ENCODE results near the gene USF2.
A peak's percentile ranks its signal among the peaks of the same experiment; 100 is the strongest.

Gene USF2

DNA sequence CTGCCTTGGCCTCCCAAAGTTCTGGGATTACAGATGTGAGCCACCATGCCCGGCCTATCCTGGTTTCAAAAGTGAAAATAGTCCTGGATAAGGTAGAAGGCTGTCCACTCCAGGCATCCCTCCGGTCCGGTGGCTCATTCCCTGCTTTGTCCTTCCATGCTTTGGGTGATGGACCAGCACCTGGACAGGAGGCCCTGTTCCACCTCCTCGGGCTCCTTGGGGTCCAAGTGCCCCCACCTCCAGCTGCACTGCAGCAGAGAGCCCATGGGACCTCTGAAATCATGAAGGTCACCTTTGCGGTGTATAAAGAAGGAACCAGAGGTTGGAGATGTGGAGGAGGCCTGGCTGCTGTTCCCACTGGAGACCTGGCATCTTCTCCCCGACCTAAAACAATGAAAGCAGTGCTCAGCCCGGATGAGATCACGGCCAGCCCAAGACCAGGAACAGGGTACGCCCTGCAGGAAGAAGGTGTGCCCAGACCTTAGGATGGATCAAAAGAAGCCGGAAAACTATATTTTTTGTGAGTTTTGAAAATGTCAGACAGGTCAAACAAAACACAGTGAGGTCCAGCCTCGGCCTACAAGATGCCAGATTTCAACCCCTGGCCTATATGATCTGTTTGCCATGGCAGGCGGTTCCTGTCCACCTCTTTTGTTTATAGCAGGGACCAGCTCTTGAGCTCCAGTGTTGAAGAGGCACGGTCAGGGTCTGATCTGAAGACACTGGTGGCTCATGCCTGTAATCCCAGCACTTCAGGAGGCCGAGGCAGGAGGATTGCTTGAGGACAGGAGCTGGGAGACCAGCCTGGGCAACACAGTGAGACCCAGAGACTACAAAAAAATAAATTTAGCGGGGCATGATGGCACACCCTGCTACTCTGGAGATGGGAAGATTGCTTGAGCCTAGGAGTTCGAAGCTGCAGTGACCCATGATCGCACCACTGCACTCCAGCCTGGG is 14.1 kb upstream of the USF2 start:
- no peak overlapping the region for H3K27ac ChIP-seq
- TF ChIP-seq, protein P1, sequence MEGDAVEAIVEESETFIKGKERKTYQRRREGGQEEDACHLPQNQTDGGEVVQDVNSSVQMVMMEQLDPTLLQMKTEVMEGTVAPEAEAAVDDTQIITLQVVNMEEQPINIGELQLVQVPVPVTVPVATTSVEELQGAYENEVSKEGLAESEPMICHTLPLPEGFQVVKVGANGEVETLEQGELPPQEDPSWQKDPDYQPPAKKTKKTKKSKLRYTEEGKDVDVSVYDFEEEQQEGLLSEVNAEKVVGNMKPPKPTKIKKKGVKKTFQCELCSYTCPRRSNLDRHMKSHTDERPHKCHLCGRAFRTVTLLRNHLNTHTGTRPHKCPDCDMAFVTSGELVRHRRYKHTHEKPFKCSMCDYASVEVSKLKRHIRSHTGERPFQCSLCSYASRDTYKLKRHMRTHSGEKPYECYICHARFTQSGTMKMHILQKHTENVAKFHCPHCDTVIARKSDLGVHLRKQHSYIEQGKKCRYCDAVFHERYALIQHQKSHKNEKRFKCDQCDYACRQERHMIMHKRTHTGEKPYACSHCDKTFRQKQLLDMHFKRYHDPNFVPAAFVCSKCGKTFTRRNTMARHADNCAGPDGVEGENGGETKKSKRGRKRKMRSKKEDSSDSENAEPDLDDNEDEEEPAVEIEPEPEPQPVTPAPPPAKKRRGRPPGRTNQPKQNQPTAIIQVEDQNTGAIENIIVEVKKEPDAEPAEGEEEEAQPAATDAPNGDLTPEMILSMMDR (IDR thresholded peaks at IDR 0.05; ENCODE audit: low read depth, low read length) = no peak

DNA sequence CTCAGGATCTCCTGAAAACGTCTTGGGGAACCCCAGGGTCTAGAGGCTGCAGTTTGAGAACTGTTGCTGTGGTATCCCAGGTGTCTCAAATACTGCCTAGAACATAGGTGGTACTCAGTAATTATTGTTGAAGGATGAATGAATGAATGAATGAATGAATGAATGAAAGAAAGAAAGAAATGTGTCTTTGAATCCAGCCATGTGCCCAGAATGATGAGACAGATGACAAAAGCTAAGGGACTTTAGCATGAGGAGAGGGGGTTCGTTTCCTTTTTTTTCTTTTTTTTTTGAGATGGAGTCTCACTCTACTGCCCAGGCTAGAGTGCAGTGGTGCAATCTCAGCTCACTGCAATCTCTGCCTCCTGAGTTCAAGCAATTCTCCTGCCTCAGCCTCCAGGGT is 12.2 kb upstream of the USF2 start:
- no peaks in the 10 kb centered on the region for H3K9me3 ChIP-seq (ENCODE audit: severe bottlenecking)
- no peak overlapping the region for H3K27ac ChIP-seq
- H3K27me3 ChIP-seq (ENCODE audit: insufficient read depth, low read depth, severe bottlenecking) = no peaks in the 10 kb centered on the region
- no peak for DNase-seq
- peaks cover 76% of the 10 kb centered on the region for H3K36me3 ChIP-seq
- TF ChIP-seq, protein P1 (IDR thresholded peaks at IDR 0.05; ENCODE audit: low read depth, low read length) = no peak
- no peak overlapping the region for H3K4me3 ChIP-seq (ENCODE audit: low read depth, low read length)

More for the DNA sequence above, 14.1 kb upstream of the USF2 start:
- H3K36me3 ChIP-seq = peaks cover 80% of the 10 kb centered on the region
- no peak overlapping the region for H3K4me3 ChIP-seq (ENCODE audit: low read depth, low read length)
- no peak for DNase-seq
- H3K9me3 ChIP-seq (ENCODE audit: severe bottlenecking) = no peaks in the 10 kb centered on the region
- H3K27me3 ChIP-seq (ENCODE audit: insufficient read depth, low read depth, severe bottlenecking) = no peaks in the 10 kb centered on the region

DNA sequence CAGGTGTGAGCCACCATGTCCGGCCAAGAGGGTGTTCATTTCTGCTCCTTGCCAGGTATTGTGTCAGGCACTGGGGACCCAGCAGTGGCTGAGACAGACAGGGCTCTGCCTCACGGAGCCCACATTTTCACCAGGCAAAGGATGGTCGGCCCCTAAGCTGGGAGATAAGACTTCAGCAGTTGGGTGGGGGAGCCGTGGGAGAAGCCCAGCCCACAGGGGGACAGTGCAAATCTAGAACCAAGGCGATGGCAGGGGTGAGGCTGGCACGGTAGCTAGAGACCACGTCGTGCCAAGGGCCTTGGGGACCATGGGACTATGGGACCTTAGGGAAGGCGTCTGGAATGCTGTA is 11.7 kb upstream of the USF2 start:
- no peak overlapping the region for H3K27ac ChIP-seq

DNA sequence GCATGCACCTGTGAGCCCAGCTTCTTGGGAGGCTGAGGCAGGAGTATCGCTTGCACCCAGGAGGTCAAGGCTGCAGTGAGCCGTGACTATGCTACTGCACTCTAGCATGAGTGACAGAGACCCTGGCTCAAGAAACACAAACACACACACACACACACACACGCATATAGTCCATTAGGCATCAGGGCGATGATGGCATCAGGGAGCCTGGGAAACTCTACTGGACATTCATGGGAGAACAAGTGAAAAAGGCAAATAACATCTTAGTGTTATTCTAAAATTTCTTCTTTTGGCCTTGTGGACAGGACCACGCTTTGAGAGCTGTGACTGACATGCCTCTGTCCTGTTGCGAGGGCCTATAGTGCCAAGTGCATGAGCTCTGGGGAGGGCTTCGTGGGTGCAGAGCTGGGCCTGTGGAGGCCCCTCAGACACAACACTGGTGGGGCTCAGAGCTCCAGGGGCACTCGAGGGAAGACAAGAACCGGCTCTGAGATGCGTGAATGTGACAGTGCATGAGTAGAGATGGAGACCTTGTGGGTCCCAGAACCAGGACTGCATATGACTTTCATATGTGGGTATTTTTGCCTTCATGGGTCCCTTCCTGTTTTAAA is 8.0 kb upstream of the USF2 start:
- no peak overlapping the region for H3K4me3 ChIP-seq (ENCODE audit: low read depth, low read length)
- no peaks in the 10 kb centered on the region for H3K27me3 ChIP-seq (ENCODE audit: insufficient read depth, low read depth, severe bottlenecking)
- H3K27ac ChIP-seq = no peak overlapping the region
- DNase-seq = peak; percentile 3
- no peaks in the 10 kb centered on the region for H3K9me3 ChIP-seq (ENCODE audit: severe bottlenecking)
- peaks cover 75% of the 10 kb centered on the region for H3K36me3 ChIP-seq
- TF ChIP-seq, protein P1 (IDR thresholded peaks at IDR 0.05; ENCODE audit: low read depth, low read length) = no peak

More for the DNA sequence above, 11.7 kb upstream of the USF2 start:
- Histone ChIP-seq H3K27me3 (ENCODE audit: insufficient read depth, low read depth, severe bottlenecking) (no peaks in the 10 kb centered on the region), H3K36me3 (peaks cover 74% of the 10 kb centered on the region), H3K4me3 (ENCODE audit: low read depth, low read length) (no peak overlapping the region), H3K9me3 (ENCODE audit: severe bottlenecking) (no peaks in the 10 kb centered on the region)
- TF ChIP-seq, protein P1 (IDR thresholded peaks at IDR 0.05; ENCODE audit: low read depth, low read length) = no peak
- no peak for DNase-seq

DNA sequence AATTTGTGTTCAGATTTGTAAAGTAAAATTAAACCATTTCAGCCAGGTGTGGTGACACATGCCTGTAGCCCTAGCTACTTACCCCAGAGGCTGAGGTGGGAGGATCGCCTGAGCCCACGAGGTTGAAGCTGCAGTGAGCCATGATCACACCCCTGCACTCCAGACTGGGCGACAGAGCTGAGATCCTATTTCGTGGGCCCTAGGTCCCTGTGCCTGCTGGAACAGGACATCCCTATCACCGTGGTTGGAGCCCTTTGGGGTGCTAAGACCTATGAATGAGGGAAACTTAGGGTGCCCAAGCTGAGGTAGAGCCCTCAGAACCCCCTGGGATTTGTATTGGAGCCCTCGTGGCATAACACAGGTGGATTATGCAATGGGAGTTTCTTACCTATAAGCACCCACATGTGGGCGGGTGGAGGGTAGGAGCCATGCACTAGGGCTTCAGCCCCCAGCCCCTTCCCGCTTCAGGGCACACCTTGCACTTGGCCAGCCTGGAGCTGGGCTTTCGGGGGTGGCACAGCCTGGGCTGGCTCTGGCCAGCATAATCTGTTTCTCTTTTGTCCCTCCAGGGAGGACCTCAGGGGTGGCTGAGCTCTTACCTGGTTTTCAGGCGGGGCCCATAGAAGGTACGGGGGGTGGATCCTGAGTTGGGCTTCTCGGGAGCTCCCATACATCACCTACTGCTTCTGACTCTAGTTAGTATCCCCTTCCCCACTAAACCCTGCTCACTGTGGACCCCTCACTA is 7.2 kb upstream of the USF2 start:
- TF ChIP-seq, protein P1 (IDR thresholded peaks at IDR 0.05; ENCODE audit: low read depth, low read length) = no peak
- peaks cover 80% of the 10 kb centered on the region for H3K36me3 ChIP-seq
- H3K27me3 ChIP-seq (ENCODE audit: insufficient read depth, low read depth, severe bottlenecking) = no peaks in the 10 kb centered on the region
- peak; percentile 4 for DNase-seq
- no peaks in the 10 kb centered on the region for H3K9me3 ChIP-seq (ENCODE audit: severe bottlenecking)
- H3K4me3 ChIP-seq (ENCODE audit: low read depth, low read length) = no peak overlapping the region
- H3K27ac ChIP-seq = no peak overlapping the region
